Mucosa of descending colon (tissue), 3 donors: ENCODE data around the gene COL6A5. TPM values are rescaled to one million over a fixed set of nuclear protein-coding genes. Genes with fewer than 3 reads are reported as not detected.

Source experiments
- ATAC-seq: fragments of 200-7000 bp; cut with Tn5 transposase; one replicate; pipeline ENCODE4 v1.9.1; 2020; ENCODE audit warnings: mild to moderate bottlenecking, moderate library complexity
- DNase-seq, 3 donors: peaks; one replicate each; pipeline ENCODE4 v3.0.0-alpha.2; 2020
- H3K36me3 ChIP-seq: fragments of 200-600 bp; one replicate; pipeline ENCODE4 v1.8.0; 2021; ENCODE audit warnings: low read depth, mild to moderate bottlenecking
- H3K4me1 ChIP-seq: fragments of 200-600 bp; one replicate; pipeline ENCODE4 v1.8.0; 2021; ENCODE audit warnings: low read depth, mild to moderate bottlenecking
- H3K4me3 ChIP-seq: fragments of 200-600 bp; one replicate; pipeline ENCODE4 v1.8.0; 2021; ENCODE audit warnings: mild to moderate bottlenecking
- H3K9me3 ChIP-seq: fragments of 200-600 bp; one replicate; pipeline ENCODE4 v1.8.0; 2021; ENCODE audit warnings: mild to moderate bottlenecking
- intact Hi-C, 2 donors: fragments of 100-400 bp; cut with DNase I in 1 of 2; cut with micrococcal nuclease in 1 of 2; formaldehyde crosslinking; loops; one replicate each; pipeline versions ENCODE4 v1.11.0 to v1.11.1; 2022; cut with DNase I, micrococcal nuclease
- total RNA-seq, 3 donors: library from RNA; stranded (reverse); fragmentation: NEBNext Ultra II Directional in 2 of 3; extraction: Animal tissue kit (Norgen Biotek cat#: 25700) in 2 of 3; gene quantifications; one replicate each; pipeline versions ENCODE4 v1.2.1 to v1.2.4, GENCODE V29; 2021 to 2023
- TF ChIP-seq, protein P1 (sequence below): fragments of 200-600 bp; IDR thresholded peaks from one replicate; pipeline ENCODE4 v1.8.0; 2022; ENCODE audit warnings: antibody characterized with exemption, mild to moderate bottlenecking
- donor health status: DM: no; HTN: no; CAD: no; lungs with moderate emphysema.
- donor health status: DM: no; HTN: no; CAD: no.
- donor health status: DM: no; HTN: yes; CAD: no.

The COL6A5 gene
- total RNA-seq, 3 donors from 2014 or later, result 0.06 TPM; not detected in 2

DNA sequence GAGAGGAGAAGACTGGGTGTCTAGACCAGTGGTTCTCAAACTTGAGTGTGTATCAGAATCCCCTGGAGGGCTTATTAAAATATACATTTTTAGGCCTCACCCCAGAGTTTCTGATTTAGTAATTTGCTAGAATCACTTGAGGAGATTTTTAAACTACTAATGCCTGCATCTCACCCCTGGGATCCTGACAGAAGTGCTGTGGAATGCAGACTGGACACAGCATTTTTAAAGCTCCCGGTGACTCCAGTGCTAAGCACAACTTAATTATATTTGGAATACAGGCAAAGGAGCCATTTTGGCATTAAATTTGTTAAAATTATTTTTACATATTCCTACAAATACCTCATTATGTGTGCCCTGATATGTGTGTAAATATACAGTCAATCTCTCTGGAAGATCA is 144.8 kb downstream of the COL6A5 start:
- intact Hi-C loops, result no loop called here
- no peaks in the 10 kb centered on the region for H3K9me3 ChIP-seq
- DNase-seq, result no peak
- ATAC-seq, result no peak
- no peak overlapping the region for H3K4me3 ChIP-seq
- TF ChIP-seq, protein P1, sequence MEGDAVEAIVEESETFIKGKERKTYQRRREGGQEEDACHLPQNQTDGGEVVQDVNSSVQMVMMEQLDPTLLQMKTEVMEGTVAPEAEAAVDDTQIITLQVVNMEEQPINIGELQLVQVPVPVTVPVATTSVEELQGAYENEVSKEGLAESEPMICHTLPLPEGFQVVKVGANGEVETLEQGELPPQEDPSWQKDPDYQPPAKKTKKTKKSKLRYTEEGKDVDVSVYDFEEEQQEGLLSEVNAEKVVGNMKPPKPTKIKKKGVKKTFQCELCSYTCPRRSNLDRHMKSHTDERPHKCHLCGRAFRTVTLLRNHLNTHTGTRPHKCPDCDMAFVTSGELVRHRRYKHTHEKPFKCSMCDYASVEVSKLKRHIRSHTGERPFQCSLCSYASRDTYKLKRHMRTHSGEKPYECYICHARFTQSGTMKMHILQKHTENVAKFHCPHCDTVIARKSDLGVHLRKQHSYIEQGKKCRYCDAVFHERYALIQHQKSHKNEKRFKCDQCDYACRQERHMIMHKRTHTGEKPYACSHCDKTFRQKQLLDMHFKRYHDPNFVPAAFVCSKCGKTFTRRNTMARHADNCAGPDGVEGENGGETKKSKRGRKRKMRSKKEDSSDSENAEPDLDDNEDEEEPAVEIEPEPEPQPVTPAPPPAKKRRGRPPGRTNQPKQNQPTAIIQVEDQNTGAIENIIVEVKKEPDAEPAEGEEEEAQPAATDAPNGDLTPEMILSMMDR, result no peak
- H3K36me3 ChIP-seq, result no peaks in the 10 kb centered on the region
- H3K4me1 ChIP-seq, result no peaks in the 10 kb centered on the region

GRCh38 chr3:130491431-130491830 is 146.0 kb downstream of the COL6A5 start:
- Histone ChIP-seq H3K4me1 (no peaks in the 10 kb centered on the region), H3K36me3 (no peaks in the 10 kb centered on the region), H3K9me3 (no peaks in the 10 kb centered on the region), H3K4me3 (no peak overlapping the region)
- ATAC-seq (no peak), DNase-seq (no peak)
- TF ChIP-seq, protein P1, result no peak
- intact Hi-C loops, result no loop called here

DNA sequence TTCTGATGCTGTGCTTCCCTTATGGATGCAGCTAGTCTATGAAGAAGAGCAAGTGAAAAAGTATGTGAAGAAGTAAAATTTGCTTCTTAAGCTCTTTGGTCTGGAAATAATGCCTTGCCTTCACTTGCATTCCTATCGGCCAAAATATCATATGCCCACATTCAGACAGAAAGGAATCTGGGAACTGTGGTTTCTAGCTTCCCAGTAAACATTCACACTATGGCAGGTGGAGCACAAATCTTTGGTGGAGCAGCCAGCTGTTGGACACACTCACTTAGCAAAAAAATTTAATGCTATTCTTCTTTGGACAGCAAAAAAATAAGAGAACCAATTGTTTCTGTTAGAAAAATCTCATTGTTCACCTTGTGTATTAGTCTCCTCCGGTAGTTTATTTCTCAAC is 159.2 kb downstream of the COL6A5 start:
- TF ChIP-seq, protein P1, result no peak
- ATAC-seq, result no peak

DNA sequence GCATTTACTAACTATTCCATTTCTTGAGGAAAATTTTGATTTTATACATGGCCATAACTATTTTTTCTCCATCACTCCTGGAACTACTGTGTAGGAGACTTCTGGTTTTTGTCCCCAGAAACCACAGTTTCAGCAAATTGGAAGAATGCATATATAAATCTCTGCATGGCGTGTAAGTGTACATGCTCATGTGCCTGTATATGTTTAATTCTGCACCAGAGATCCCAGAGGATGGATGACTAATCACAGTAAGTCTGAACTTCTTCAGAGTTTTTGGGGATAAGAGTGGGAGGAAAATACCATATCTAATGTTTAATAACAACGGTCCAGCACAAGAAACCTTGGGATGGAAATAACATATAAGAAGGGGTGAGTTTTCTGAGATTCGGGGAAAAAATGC is 160.6 kb downstream of the COL6A5 start:
- intact Hi-C loops, result no loop called here
- TF ChIP-seq, protein P1, result no peak
- no peak overlapping the region for H3K4me3 ChIP-seq
- H3K9me3 ChIP-seq, result no peaks in the 10 kb centered on the region
- no peaks in the 10 kb centered on the region for H3K36me3 ChIP-seq
- no peaks in the 10 kb centered on the region for H3K4me1 ChIP-seq
- DNase-seq, result no peak
- no peak for ATAC-seq

More for the DNA sequence above, 159.2 kb downstream of the COL6A5 start:
- H3K4me3 ChIP-seq, result no peak overlapping the region
- H3K36me3 ChIP-seq, result no peaks in the 10 kb centered on the region
- H3K9me3 ChIP-seq, result no peaks in the 10 kb centered on the region
- no peaks in the 10 kb centered on the region for H3K4me1 ChIP-seq
- DNase-seq, result no peak
- intact Hi-C loops, result no loop called here

GRCh38 chr3:130507746-130508145 is 162.3 kb downstream of the COL6A5 start:
- no peaks in the 10 kb centered on the region for H3K36me3 ChIP-seq
- DNase-seq, result no peak
- no peaks in the 10 kb centered on the region for H3K9me3 ChIP-seq
- H3K4me3 ChIP-seq, result no peak overlapping the region
- no peaks in the 10 kb centered on the region for H3K4me1 ChIP-seq
- intact Hi-C loops, result no loop called here
- TF ChIP-seq, protein P1, result no peak
- ATAC-seq, result no peak

DNA sequence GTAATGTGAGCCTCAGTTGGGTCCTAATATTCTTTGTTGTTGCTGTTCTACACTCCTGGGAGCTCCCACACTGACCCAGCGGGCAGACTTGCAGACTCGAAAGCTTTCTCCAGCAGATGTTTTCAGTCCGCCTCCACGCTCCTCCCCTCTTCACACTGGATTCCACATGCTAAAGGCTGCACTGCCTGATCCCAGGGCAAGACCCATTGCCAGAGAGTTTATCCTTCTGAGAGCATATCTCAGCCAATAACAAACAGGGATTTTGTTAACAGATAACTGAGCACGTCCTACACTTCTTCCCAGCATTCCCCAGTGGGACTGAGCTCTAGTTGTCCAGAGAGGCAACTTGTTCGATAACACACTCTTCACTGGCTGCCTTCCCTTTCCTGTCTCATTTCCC is 163.5 kb downstream of the COL6A5 start:
- TF ChIP-seq, protein P1, result no peak
- ATAC-seq (peak; percentile 24), DNase-seq (peak in 1 of 3 donors; percentile 24)
- no peak overlapping the region for H3K4me3 ChIP-seq
- H3K4me1 ChIP-seq, result no peaks in the 10 kb centered on the region
- intact Hi-C loops, result no loop called here
- no peaks in the 10 kb centered on the region for H3K9me3 ChIP-seq
- H3K36me3 ChIP-seq, result no peaks in the 10 kb centered on the region
